ENCODE data around the gene TRABD. TPM values are rescaled to one million over a fixed set of nuclear protein-coding genes. Genes with fewer than 3 reads are reported as not detected.
A peak's percentile ranks its signal among the peaks of the same experiment; 100 is the strongest.

TRABD gene
- total RNA-seq, 4 donors from 2014 or later: 35.7 to 78.2 (median 39.1) TPM

DNA sequence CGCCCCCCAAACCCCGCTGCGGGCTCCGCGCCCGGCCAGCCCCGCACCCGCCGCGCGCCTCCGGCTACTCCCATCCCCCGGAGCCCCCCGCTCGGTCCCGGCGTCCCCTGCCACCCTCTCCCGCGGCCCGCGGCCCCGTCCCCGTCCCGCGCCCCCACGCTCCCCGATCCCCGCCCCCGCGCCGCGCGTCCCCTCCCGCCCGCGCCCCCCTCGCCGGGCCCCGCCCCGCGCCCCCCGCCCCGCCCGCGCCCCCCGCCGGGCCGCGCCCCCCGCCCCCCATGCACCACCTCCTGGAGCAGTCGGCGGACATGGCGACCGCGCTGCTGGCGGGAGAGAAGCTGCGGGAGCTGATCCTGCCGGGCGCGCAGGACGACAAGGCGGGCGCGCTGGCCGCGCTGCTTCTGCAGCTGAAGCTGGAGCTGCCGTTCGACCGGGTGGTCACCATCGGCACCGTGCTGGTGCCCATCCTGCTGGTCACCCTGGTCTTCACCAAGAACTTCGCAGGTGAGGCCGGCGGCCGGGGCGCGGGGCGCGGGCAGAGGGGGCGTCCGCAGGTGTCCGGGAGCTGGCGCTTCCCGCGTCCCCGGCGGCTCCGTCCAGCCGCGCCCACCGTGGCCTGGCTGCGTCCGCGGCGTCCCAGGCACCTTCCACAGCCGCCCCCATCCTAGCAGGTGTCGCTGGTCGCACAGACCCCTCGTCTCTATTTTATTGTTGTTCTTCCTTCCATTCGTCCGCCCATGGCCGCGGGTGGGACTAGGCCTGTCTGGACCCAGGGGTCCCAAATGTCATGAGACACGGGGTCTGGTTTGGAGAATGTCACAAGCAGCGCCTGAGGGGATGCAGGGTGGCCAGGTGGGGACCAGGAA lies 15.0 kb upstream of the TRABD start, which contains the start of gene PANX2:
Gene PANX2 (plus strand): TSS at position 279 of the 866 bp plus-strand sequence. CDS start 0 bp downstream, at position 279.
- Histone ChIP-seq H3K4me3 (peak within 1 kb of the TSS; percentile 72), H3K36me3 (no peaks in the 10 kb centered on the region), H3K9me3 (no peaks in the 10 kb centered on the region), H3K27ac (no peak within 1 kb of the TSS), H3K4me1 (peaks cover 18% of the 10 kb centered on the region), H3K27me3 (peaks cover 38% of the 10 kb centered on the region)
- TF ChIP-seq EP300 (IDR thresholded peaks at IDR 0.05) (no peak), POLR2AphosphoS5 (IDR thresholded peaks at IDR 0.05) (no peak)
- TF ChIP-seq, protein P1, sequence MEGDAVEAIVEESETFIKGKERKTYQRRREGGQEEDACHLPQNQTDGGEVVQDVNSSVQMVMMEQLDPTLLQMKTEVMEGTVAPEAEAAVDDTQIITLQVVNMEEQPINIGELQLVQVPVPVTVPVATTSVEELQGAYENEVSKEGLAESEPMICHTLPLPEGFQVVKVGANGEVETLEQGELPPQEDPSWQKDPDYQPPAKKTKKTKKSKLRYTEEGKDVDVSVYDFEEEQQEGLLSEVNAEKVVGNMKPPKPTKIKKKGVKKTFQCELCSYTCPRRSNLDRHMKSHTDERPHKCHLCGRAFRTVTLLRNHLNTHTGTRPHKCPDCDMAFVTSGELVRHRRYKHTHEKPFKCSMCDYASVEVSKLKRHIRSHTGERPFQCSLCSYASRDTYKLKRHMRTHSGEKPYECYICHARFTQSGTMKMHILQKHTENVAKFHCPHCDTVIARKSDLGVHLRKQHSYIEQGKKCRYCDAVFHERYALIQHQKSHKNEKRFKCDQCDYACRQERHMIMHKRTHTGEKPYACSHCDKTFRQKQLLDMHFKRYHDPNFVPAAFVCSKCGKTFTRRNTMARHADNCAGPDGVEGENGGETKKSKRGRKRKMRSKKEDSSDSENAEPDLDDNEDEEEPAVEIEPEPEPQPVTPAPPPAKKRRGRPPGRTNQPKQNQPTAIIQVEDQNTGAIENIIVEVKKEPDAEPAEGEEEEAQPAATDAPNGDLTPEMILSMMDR (IDR thresholded peaks at IDR 0.05): no peak
- WGBS: 34% methylated on average over 26 of the region's 105 CpGs
- no peak for DNase-seq (ENCODE audit: low spot score in 2 of 2)

GRCh38 chr22:50171319-50171964 lies 14.3 kb upstream of the TRABD start:
- Histone ChIP-seq H3K4me1 (peaks cover 18% of the 10 kb centered on the region), H3K9me3 (no peaks in the 10 kb centered on the region), H3K27ac (no peak overlapping the region), H3K27me3 (peaks cover 38% of the 10 kb centered on the region), H3K4me3 (peak overlapping the region; percentile 72), H3K36me3 (no peaks in the 10 kb centered on the region)
- WGBS: 49% methylated on average over 4 of the region's 15 CpGs
- TF ChIP-seq, protein P1 (IDR thresholded peaks at IDR 0.05): no peak
- no peak for TF ChIP-seq EP300 (IDR thresholded peaks at IDR 0.05)
- TF ChIP-seq POLR2A (IDR thresholded peaks at IDR 0.05): no peak
- no peak for TF ChIP-seq POLR2AphosphoS5 (IDR thresholded peaks at IDR 0.05)
- no peak for DNase-seq (ENCODE audit: low spot score in 2 of 2)

GRCh38 chr22:50171965-50172421 lies 13.7 kb upstream of the TRABD start:
- TF ChIP-seq POLR2AphosphoS5 (IDR thresholded peaks at IDR 0.05) (no peak), POLR2A (IDR thresholded peaks at IDR 0.05) (no peak), EP300 (IDR thresholded peaks at IDR 0.05) (no peak)
- TF ChIP-seq, protein P1 (IDR thresholded peaks at IDR 0.05): no peak
- H3K36me3 ChIP-seq: no peaks in the 10 kb centered on the region
- peaks cover 38% of the 10 kb centered on the region for H3K27me3 ChIP-seq
- WGBS: 62% methylated on average over 13 of the region's 13 CpGs
- DNase-seq (ENCODE audit: low spot score in 2 of 2): no peak
- H3K27ac ChIP-seq: no peak overlapping the region
- peaks cover 18% of the 10 kb centered on the region for H3K4me1 ChIP-seq
- H3K4me3 ChIP-seq: no peak overlapping the region
- H3K9me3 ChIP-seq: no peaks in the 10 kb centered on the region

DNA sequence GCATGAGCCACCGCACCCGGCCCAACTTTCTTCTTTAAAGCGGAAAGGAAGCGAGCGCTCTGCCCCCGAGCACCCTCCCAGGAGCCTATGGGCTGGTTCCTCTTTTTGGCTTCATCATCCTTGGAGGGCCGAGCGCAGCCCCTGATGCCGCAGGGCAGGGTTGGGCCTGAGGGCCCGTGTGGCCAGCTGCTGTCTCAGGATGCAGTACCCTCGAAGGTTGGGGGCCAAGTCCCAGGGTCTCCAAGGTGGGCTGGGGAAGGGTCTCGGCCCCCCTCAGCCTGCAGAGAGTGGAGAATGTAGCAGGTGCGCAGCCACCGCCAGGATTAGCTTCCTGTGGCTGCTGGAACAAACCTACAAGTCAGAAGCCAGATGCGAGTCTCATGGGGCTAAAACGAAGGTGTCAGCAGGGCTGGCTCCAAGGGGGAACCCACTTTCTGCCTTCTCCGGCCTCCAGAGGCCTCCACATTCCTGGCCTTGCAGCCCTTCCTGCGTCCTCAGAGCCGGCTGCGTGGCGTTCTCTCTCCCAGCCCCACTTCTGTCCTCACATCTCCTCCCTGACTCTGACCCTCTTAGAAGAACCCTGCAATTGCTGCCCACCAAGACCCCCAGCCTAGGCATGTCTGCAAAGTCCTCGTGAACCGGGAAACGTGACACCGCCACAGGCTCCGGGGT lies 12.3 kb upstream of the TRABD start:
- peaks cover 46% of the 10 kb centered on the region for H3K27me3 ChIP-seq
- H3K9me3 ChIP-seq: no peaks in the 10 kb centered on the region
- H3K36me3 ChIP-seq: no peaks in the 10 kb centered on the region
- 80% methylated on average over 26 of the region's 26 CpGs for WGBS
- no peak for TF ChIP-seq POLR2AphosphoS5 (IDR thresholded peaks at IDR 0.05)
- TF ChIP-seq, protein P1 (IDR thresholded peaks at IDR 0.05): no peak
- TF ChIP-seq EP300 (IDR thresholded peaks at IDR 0.05): no peak
- TF ChIP-seq POLR2A (IDR thresholded peaks at IDR 0.05): no peak
- no peak for DNase-seq (ENCODE audit: low spot score in 2 of 2)
- no peak overlapping the region for H3K4me3 ChIP-seq
- no peak overlapping the region for H3K27ac ChIP-seq
- H3K4me1 ChIP-seq: peaks cover 18% of the 10 kb centered on the region
